T-helper 2 cell treated with Interferon-gamma antibody and Interleukin-4, amounts not matched to agents 5 μg/mL and 100 μg/mL, for 36 hours (primary cell): ENCODE measurements around the gene SNX32.
A peak's percentile ranks its signal among the peaks of the same experiment; 100 is the strongest.

Experiments
- DNase-seq: peaks from one replicate; pipeline ENCODE4 v3.0.0; 2021; ENCODE audit warnings: low spot score
- H3K27ac Mint-ChIP-seq: one replicate; pipeline ENCODE4 v1.8.0; 2021; ENCODE audit warnings: mild to moderate bottlenecking, mixed read lengths
- H3K27me3 Mint-ChIP-seq: one replicate; pipeline ENCODE4 v1.8.0; 2021; ENCODE audit warnings: low read depth, mixed read lengths
- H3K36me3 Mint-ChIP-seq: one replicate; pipeline ENCODE4 v1.8.0; 2021; ENCODE audit warnings: low read depth, mixed read lengths
- H3K4me1 Mint-ChIP-seq: one replicate; pipeline ENCODE4 v1.8.0; 2021; ENCODE audit warnings: low read depth, mixed read lengths
- H3K4me3 Mint-ChIP-seq: one replicate; pipeline ENCODE4 v1.8.0; 2022; ENCODE audit warnings: mild to moderate bottlenecking, moderate library complexity, mixed read lengths
- H3K9me3 Mint-ChIP-seq: one replicate; pipeline ENCODE4 v1.8.0; 2021; ENCODE audit warnings: mixed read lengths

Gene SNX32

GRCh38 chr11:65894034-65894591 lies 60.4 kb downstream of the SNX32 start:
- H3K4me1 Mint-ChIP-seq = peaks cover 43% of the 10 kb centered on the region
- DNase-seq = peak; percentile 38
- H3K4me3 Mint-ChIP-seq = peak overlapping the region; percentile 74
- no peaks in the 10 kb centered on the region for H3K27me3 Mint-ChIP-seq
- H3K36me3 Mint-ChIP-seq = peaks cover 4% of the 10 kb centered on the region
- H3K9me3 Mint-ChIP-seq = no peaks in the 10 kb centered on the region
- H3K27ac Mint-ChIP-seq = peak overlapping the region; percentile 82

- Mint-ChIP-seq H3K36me3 (peaks cover 4% of the 10 kb centered on the region), H3K27me3 (no peaks in the 10 kb centered on the region), H3K4me3 (peak overlapping the region; percentile 27), H3K9me3 (no peaks in the 10 kb centered on the region), H3K4me1 (peaks cover 32% of the 10 kb centered on the region), H3K27ac (peak overlapping the region; percentile 75)
- no peak for DNase-seq
Observed at GRCh38 chr11:65895482-65895981, 61.8 kb downstream of the SNX32 start.

- Mint-ChIP-seq H3K27ac (peak overlapping the region; percentile 72), H3K36me3 (peaks cover 4% of the 10 kb centered on the region), H3K9me3 (no peaks in the 10 kb centered on the region), H3K4me3 (peak overlapping the region; percentile 17), H3K27me3 (no peaks in the 10 kb centered on the region), H3K4me1 (peaks cover 34% of the 10 kb centered on the region)
- no peak for DNase-seq
Observed at GRCh38 chr11:65896034-65896999, 62.6 kb downstream of the SNX32 start.

- Mint-ChIP-seq H3K9me3 (no peaks in the 10 kb centered on the region), H3K27ac (no peak overlapping the region), H3K4me3 (peak overlapping the region; percentile 34)
Observed at GRCh38 chr11:65897020-65897471, 63.3 kb downstream of the SNX32 start.

GRCh38 chr11:65898656-65899355 lies 65.0 kb downstream of the SNX32 start:
- no peak for DNase-seq
- no peaks in the 10 kb centered on the region for H3K9me3 Mint-ChIP-seq

More at GRCh38 chr11:65897020-65897471, 63.3 kb downstream of the SNX32 start:
- Mint-ChIP-seq H3K36me3 (peaks cover 4% of the 10 kb centered on the region), H3K4me1 (peaks cover 38% of the 10 kb centered on the region), H3K27me3 (no peaks in the 10 kb centered on the region)
- no peak for DNase-seq

GRCh38 chr11:65899356-65900124 lies 65.8 kb downstream of the SNX32 start:
- H3K27ac Mint-ChIP-seq = peak overlapping the region; percentile 78
- DNase-seq = peak; percentile 79

More at GRCh38 chr11:65898656-65899355, 65.0 kb downstream of the SNX32 start:
- Mint-ChIP-seq H3K4me3 (peak overlapping the region; percentile 79), H3K27ac (peak overlapping the region; percentile 82), H3K27me3 (peaks cover 5% of the 10 kb centered on the region), H3K36me3 (peaks cover 4% of the 10 kb centered on the region), H3K4me1 (peaks cover 32% of the 10 kb centered on the region)

GRCh38 chr11:65900125-65900898 lies 66.5 kb downstream of the SNX32 start, which contains the start of gene FOSL1:
FOSL1 (minus strand) TSS chr11:65900388; CDS start chr11:65900339, 49 bp downstream.
- H3K27me3 Mint-ChIP-seq = peaks cover 7% of the 10 kb centered on the region
- peaks cover 23% of the 10 kb centered on the region for H3K4me1 Mint-ChIP-seq
- no peaks in the 10 kb centered on the region for H3K9me3 Mint-ChIP-seq

More at GRCh38 chr11:65899356-65900124, 65.8 kb downstream of the SNX32 start:
- Mint-ChIP-seq H3K4me3 (peak overlapping the region; percentile 71), H3K4me1 (peaks cover 26% of the 10 kb centered on the region), H3K36me3 (peaks cover 4% of the 10 kb centered on the region), H3K9me3 (no peaks in the 10 kb centered on the region), H3K27me3 (peaks cover 7% of the 10 kb centered on the region)

GRCh38 chr11:65900899-65901180 lies 67.1 kb downstream of the SNX32 start:
- H3K4me3 Mint-ChIP-seq = peak overlapping the region; percentile 70
- H3K36me3 Mint-ChIP-seq = no peaks in the 10 kb centered on the region
- H3K27me3 Mint-ChIP-seq = peaks cover 7% of the 10 kb centered on the region
- DNase-seq = no peak
- no peaks in the 10 kb centered on the region for H3K9me3 Mint-ChIP-seq
- peaks cover 23% of the 10 kb centered on the region for H3K4me1 Mint-ChIP-seq
- H3K27ac Mint-ChIP-seq = peak overlapping the region; percentile 70

More at GRCh38 chr11:65900125-65900898, 66.5 kb downstream of the SNX32 start, which contains the start of gene FOSL1:
- Mint-ChIP-seq H3K27ac (peak within 1 kb of the TSS; percentile 78), H3K4me3 (peak within 1 kb of the TSS; percentile 71), H3K36me3 (peaks cover 4% of the 10 kb centered on the region)
- DNase-seq = peak; percentile 96

GRCh38 chr11:65903068-65903481 lies 69.3 kb downstream of the SNX32 start:
- no peak overlapping the region for H3K27ac Mint-ChIP-seq

More at GRCh38 chr11:65903068-65903481, 69.3 kb downstream of the SNX32 start:
- Mint-ChIP-seq H3K4me3 (no peak overlapping the region), H3K9me3 (no peaks in the 10 kb centered on the region), H3K27me3 (peaks cover 9% of the 10 kb centered on the region), H3K36me3 (no peaks in the 10 kb centered on the region), H3K4me1 (peaks cover 15% of the 10 kb centered on the region)
- no peak for DNase-seq
